Kidney (tissue), 14 donors: Measurements from ENCODE around the gene DIO2. TPM values are rescaled to one million over a fixed set of nuclear protein-coding genes. Genes with fewer than 3 reads are reported as not detected.

Experiments
- DNase-seq, 5 donors: peaks; one replicate each; pipeline ENCODE4 v3.0.0-alpha.2; 2013 to 2020
- FAIRE-seq: peaks from 2 replicates; lab custom pipeline; 2012; peaks lifted over from hg19 to GRCh38; lab: Jason Lieb, UNC
- H3K27ac ChIP-seq, 2 donors: one replicate each; pipeline ENCODE4 v1.7.0; 2013; ENCODE audit warnings: low read depth in 2 of 2, low read length in 2 of 2, inconsistent platforms in 1 of 2
- H3K27me3 ChIP-seq: one replicate; pipeline ENCODE4 v1.7.1; 2013; ENCODE audit warnings: low read length, inconsistent platforms; ENCODE audit not compliant: control insufficient read depth, insufficient read depth
- H3K36me3 ChIP-seq, 3 donors: one replicate each; pipeline versions ENCODE4 v1.7.0 to v1.7.1; 2013; ENCODE audit warnings: low read length in 3 of 3, control low read depth in 1 of 3, inconsistent platforms in 1 of 3; ENCODE audit not compliant: insufficient read depth in 3 of 3, control insufficient read depth in 2 of 3
- H3K4me1 ChIP-seq, 3 donors: one replicate each; pipeline versions ENCODE4 v1.7.0 to v1.7.1; 2013; ENCODE audit warnings: low read length in 3 of 3, inconsistent platforms in 1 of 3, low read depth in 1 of 3; ENCODE audit not compliant: control insufficient read depth in 2 of 3, insufficient read depth in 2 of 3
- H3K4me3 ChIP-seq, 3 donors: one replicate each; pipeline versions ENCODE4 v1.7.0 to v1.8.1; 2013; ENCODE audit warnings: low read length in 3 of 3, control low read depth in 1 of 3, inconsistent platforms in 1 of 3
- H3K9ac ChIP-seq, 3 donors: one replicate each; pipeline versions ENCODE4 v1.7.0 to v1.7.1; 2013; ENCODE audit warnings: low read length in 3 of 3, control low read depth in 1 of 3, inconsistent platforms in 1 of 3
- H3K9me3 ChIP-seq, 3 donors: one replicate each; pipeline versions ENCODE4 v1.7.0 to v1.7.1; 2013; ENCODE audit warnings: low read length in 3 of 3, control low read depth in 1 of 3, inconsistent platforms in 1 of 3; ENCODE audit not compliant: control insufficient read depth in 2 of 3, insufficient read depth in 1 of 3
- intact Hi-C: fragments of 100-400 bp; cut with DNase I; formaldehyde crosslinking; loops from one replicate; pipeline ENCODE4 v1.11.1; 2022
- polyA plus RNA-seq: library from polyadenylated mRNA; stranded (reverse); fragments of 350-450 nt; fragmentation: Illumina TruSeq; extraction: RNeasy Lipid Tissue Mini Kit (QIAGEN cat#74804); gene quantifications from one replicate; pipeline ENCODE4 v1.2.3, GENCODE V29; 2014; ENCODE audit warnings: low read depth, low replicate concordance; ENCODE audit not compliant: insufficient read depth
- total RNA-seq: library from RNA; stranded (reverse); fragmentation: NEBNext Ultra II Directional; extraction: Animal tissue kit (Norgen Biotek cat#: 25700); gene quantifications from one replicate; pipeline ENCODE4 v1.2.1, GENCODE V29; 2021
- TF ChIP-seq, protein P1 (sequence below): IDR thresholded peaks from 3 replicates; pipeline ENCODE4 v1.5.1; 2012; ENCODE audit warnings: mild to moderate bottlenecking, moderate library complexity, borderline replicate concordance; ENCODE audit not compliant: insufficient read depth; ENCODE audit errors: extremely low read depth
- donor health status: control.
- donor health status: control.
- donor health status: control.
- donor health status: control.
- donor health status: control.
- donor health status: DM: yes; HTN: yes; CAD: no.
- donor health status: Normal renal cell carcinoma (clear cell type).

The DIO2 gene
- total and polyA plus RNA-seq, 2 donors from 2014 or later = 0.38 to 2.3 TPM

DNA sequence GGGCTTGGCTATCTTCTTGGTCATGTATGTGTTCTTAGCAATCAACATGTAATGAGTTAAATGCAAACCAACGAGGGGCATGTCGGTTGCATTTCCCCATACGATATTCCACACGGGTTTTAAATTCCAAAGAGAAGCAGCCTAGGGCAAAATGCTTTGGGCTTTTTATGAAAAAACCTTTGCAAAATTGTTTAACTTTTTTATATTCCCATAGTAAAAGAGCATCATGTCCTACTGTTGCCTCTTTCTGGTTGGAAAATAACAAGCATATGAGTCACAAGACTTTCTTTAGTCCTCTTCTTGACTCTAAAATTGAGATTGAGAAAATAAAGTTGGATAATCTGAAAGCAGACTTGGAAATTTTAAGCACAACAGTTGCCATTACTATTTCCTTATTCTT is 3.8 kb upstream of the DIO2 start:
- no peak overlapping the region for H3K9ac ChIP-seq
- H3K4me1 ChIP-seq = peaks cover 0 to 3% (median 0%) of the 10 kb centered on the region in 3 donors
- no peak overlapping the region for H3K27ac ChIP-seq
- no peaks in the 10 kb centered on the region for H3K9me3 ChIP-seq
- intact Hi-C loops = no loop called here
- no peak for FAIRE-seq
- no peaks in the 10 kb centered on the region for H3K36me3 ChIP-seq
- no peak overlapping the region for H3K4me3 ChIP-seq
- H3K27me3 ChIP-seq = no peaks in the 10 kb centered on the region
- TF ChIP-seq, protein P1, sequence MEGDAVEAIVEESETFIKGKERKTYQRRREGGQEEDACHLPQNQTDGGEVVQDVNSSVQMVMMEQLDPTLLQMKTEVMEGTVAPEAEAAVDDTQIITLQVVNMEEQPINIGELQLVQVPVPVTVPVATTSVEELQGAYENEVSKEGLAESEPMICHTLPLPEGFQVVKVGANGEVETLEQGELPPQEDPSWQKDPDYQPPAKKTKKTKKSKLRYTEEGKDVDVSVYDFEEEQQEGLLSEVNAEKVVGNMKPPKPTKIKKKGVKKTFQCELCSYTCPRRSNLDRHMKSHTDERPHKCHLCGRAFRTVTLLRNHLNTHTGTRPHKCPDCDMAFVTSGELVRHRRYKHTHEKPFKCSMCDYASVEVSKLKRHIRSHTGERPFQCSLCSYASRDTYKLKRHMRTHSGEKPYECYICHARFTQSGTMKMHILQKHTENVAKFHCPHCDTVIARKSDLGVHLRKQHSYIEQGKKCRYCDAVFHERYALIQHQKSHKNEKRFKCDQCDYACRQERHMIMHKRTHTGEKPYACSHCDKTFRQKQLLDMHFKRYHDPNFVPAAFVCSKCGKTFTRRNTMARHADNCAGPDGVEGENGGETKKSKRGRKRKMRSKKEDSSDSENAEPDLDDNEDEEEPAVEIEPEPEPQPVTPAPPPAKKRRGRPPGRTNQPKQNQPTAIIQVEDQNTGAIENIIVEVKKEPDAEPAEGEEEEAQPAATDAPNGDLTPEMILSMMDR = no peak
- no peak for DNase-seq

DNA sequence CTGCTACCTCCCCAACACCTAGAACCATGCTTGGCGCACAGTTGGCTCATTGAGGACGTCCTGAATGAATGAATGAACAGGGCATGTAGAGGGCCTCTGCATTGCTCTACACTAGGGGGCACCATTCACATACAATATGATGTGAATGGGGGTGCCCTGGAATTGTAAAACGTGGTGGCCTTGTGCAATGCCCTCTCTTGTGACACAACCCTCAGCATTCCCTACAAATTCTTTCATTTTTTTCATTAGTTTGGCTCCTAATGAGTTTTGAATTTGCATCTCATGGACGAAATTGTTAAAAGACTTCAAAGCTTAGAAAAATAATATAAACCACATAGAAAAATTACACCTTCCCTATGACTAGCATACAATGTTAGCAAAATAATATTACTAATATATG is 2.3 kb upstream of the DIO2 start:
- Histone ChIP-seq H3K4me1 (peaks cover 0 to 3% (median 0%) of the 10 kb centered on the region in 3 donors), H3K36me3 (no peaks in the 10 kb centered on the region), H3K9ac (no peak overlapping the region), H3K4me3 (no peak overlapping the region), H3K27ac (no peak overlapping the region), H3K9me3 (no peaks in the 10 kb centered on the region), H3K27me3 (no peaks in the 10 kb centered on the region)
- no peak for FAIRE-seq
- TF ChIP-seq, protein P1 = peak; percentile 38
- no peak for DNase-seq
- intact Hi-C loops = no loop called here

DNA sequence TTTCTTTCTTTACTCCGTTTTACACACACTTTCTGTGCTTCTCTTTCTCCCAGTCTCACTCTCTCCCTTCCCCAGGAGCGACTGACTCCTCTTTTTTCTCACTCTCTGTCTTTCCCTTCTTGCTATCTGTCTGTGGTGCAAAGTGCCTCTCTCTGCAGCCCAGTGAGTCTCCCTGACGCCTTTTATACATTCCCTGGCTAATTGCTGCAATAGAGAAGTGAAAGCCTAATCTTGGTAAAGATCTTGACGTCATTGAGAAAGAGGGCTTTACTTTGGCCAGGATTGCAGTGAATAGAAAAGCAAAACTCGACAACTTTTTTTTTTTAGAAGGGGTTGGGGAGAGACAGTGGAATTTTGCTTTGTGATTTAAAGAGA is 706 bp upstream of the DIO2 start:
- no peak for FAIRE-seq
- no peak overlapping the region for H3K9ac ChIP-seq
- H3K4me3 ChIP-seq = peak overlapping the region; percentile 17 to 43 (median 19)

More for the DNA sequence above, 706 bp upstream of the DIO2 start:
- no peaks in the 10 kb centered on the region for H3K9me3 ChIP-seq
- no peaks in the 10 kb centered on the region for H3K36me3 ChIP-seq
- H3K27ac ChIP-seq = no peak overlapping the region
- peaks cover 0 to 3% (median 0%) of the 10 kb centered on the region in 3 donors for H3K4me1 ChIP-seq
- H3K27me3 ChIP-seq = no peaks in the 10 kb centered on the region
- intact Hi-C loops = no loop called here
- TF ChIP-seq, protein P1 = no peak
- DNase-seq = peak in 2 of 5 donors; percentile 32 to 56
